Measurements from ENCODE around the gene BCO1. TPM values are rescaled to one million over a fixed set of nuclear protein-coding genes. Genes with fewer than 3 reads are reported as not detected.

Gene BCO1
- polyA plus RNA-seq, 4 donors, result 1.4 to 31.1 (median 17.8) TPM

DNA sequence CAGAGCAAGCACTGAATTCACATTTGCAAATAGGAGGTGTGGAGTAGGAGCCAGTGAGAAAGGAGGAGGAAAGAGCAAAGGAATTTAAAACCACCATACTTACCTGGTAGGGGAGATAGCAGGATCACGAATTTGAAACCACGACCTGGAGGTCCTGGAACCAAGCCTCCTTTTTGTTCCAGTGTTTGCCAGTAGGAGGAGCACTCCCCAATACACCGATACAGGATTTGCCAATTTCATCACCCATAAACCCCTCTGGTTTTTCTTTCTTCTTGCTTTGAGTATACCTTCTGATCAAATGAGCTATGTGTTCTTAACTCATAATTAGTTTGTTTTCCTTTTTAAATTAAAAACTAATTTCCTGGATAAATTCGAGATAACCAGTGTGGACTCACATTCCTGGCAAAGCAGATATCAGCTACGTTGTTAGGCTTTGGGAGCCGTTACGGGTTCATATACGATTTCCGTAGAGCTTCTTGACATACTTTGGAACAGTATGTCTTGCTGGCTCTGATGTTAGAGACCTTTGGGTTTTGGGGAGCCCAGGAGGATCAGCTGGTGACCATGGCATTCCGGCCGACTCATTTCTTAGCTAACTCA is 22.7 kb downstream of the BCO1 start:
- WGBS, 3 donors, result 67 to 76% (median 69%) methylated on average over 11 of the region's 11 CpGs

DNA sequence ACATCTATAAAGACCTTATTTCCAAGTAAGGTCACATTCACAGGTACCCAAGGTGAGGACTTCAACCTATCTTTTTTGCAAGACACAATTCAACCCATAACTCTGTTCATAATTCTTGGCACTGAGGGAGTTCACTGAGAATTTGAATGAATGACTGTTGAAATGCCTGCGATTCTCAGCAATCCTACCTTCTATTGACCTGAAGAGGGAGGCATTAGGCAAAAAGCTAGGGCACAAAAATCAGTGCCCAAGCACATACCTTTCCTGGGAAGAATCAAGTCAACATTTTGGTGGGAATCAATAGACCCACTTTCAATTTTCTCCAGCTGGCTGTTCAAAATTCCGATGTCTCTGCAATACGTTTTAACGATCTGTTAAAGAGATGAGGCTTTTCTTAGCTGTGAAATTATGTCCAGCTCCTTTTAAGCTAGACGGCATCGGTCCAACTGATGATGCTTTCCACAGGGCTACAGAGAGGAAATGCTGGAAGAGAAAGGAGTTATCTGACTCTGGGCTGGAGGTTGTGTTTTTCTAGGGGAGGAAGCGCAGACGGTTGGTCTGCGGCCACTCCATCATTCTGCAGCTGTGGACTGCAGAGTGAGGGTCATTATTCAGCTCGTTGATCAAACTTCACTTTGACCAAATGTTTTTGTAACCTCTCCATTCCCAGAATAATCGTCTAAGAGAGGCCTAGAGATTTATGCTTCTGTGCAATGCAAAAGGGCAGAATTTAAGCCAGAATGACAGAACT is 25.2 kb downstream of the BCO1 start:
- H3K4me3 ChIP-seq (ENCODE audit: low read depth in 1 of 3, low read length in 3 of 3), result no peak overlapping the region
- H3K4me1 ChIP-seq (ENCODE audit: control insufficient read depth in 3 of 3, insufficient read depth in 2 of 3, low read depth in 1 of 3, low read length in 2 of 3), result peaks cover 0 to 14% (median 2%) of the 10 kb centered on the region in 3 donors
- H3K9me3 ChIP-seq (ENCODE audit: control insufficient read depth in 2 of 2, insufficient read depth in 1 of 2, low read depth in 1 of 2, low read length in 1 of 2), result no peaks in the 10 kb centered on the region
- FAIRE-seq, result no peak
- peaks cover 0 to 7% (median 0%) of the 10 kb centered on the region in 3 donors for H3K36me3 ChIP-seq (ENCODE audit: control insufficient read depth in 3 of 3, insufficient read depth in 2 of 3, low read depth in 1 of 3, low read length in 3 of 3)
- 58 to 86% (median 72%) methylated on average over 11 of the region's 11 CpGs for WGBS, 3 donors
- H3K27me3 ChIP-seq (ENCODE audit: control insufficient read depth in 3 of 3, insufficient read depth in 3 of 3, low read length in 3 of 3), result no peaks in the 10 kb centered on the region
- no peak overlapping the region for H3K27ac ChIP-seq (ENCODE audit: low read depth in 1 of 3, low read length in 2 of 3)
- DNase-seq, result no peak

More for the DNA sequence above, 22.7 kb downstream of the BCO1 start:
- peak; percentile 39 to 40 for DNase-seq
- no peak overlapping the region for H3K27ac ChIP-seq (ENCODE audit: low read depth in 1 of 3, low read length in 2 of 3)
- no peak overlapping the region for H3K4me3 ChIP-seq (ENCODE audit: low read depth in 1 of 3, low read length in 3 of 3)
- FAIRE-seq, result no peak
- H3K9me3 ChIP-seq (ENCODE audit: control insufficient read depth in 2 of 2, insufficient read depth in 1 of 2, low read depth in 1 of 2, low read length in 1 of 2), result no peaks in the 10 kb centered on the region
- H3K27me3 ChIP-seq (ENCODE audit: control insufficient read depth in 3 of 3, insufficient read depth in 3 of 3, low read length in 3 of 3), result no peaks in the 10 kb centered on the region
- H3K36me3 ChIP-seq (ENCODE audit: control insufficient read depth in 3 of 3, insufficient read depth in 2 of 3, low read depth in 1 of 3, low read length in 3 of 3), result peaks cover 0 to 7% (median 0%) of the 10 kb centered on the region in 3 donors
- peaks cover 0 to 4% (median 2%) of the 10 kb centered on the region in 3 donors for H3K4me1 ChIP-seq (ENCODE audit: control insufficient read depth in 3 of 3, insufficient read depth in 2 of 3, low read depth in 1 of 3, low read length in 2 of 3)

DNA sequence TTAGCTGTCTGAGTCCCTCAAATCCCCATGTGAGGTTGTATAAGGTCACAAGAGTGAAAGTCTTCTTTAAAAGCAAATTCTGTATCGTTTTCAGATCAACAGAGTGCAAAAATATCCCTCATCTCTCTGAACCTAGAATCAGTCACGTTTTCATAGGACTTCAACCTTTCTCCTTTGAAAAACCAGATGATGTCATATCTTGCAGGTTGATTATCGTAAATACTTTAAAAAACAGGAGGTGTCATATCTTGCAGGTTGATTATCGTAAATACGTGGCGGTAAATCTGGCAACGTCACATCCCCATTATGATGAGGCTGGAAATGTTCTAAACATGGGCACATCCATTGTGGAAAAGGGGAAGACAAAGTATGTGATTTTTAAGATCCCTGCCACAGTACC is 25.9 kb downstream of the BCO1 start:
- Histone ChIP-seq H3K27ac (ENCODE audit: low read depth in 1 of 3, low read length in 2 of 3) (no peak overlapping the region), H3K4me3 (ENCODE audit: low read depth in 1 of 3, low read length in 3 of 3) (no peak overlapping the region), H3K27me3 (ENCODE audit: control insufficient read depth in 3 of 3, insufficient read depth in 3 of 3, low read length in 3 of 3) (no peaks in the 10 kb centered on the region), H3K4me1 (ENCODE audit: control insufficient read depth in 3 of 3, insufficient read depth in 2 of 3, low read depth in 1 of 3, low read length in 2 of 3) (peaks cover 0 to 14% (median 2%) of the 10 kb centered on the region in 3 donors), H3K36me3 (ENCODE audit: control insufficient read depth in 3 of 3, insufficient read depth in 2 of 3, low read depth in 1 of 3, low read length in 3 of 3) (peaks cover 0 to 7% (median 0%) of the 10 kb centered on the region in 3 donors), H3K9me3 (ENCODE audit: control insufficient read depth in 2 of 2, insufficient read depth in 1 of 2, low read depth in 1 of 2, low read length in 1 of 2) (no peaks in the 10 kb centered on the region)
- FAIRE-seq (no peak), DNase-seq (peak in 1 of 2 donors; percentile 11)
- 66 to 76% (median 66%) methylated on average over 7 of the region's 7 CpGs for WGBS, 3 donors

DNA sequence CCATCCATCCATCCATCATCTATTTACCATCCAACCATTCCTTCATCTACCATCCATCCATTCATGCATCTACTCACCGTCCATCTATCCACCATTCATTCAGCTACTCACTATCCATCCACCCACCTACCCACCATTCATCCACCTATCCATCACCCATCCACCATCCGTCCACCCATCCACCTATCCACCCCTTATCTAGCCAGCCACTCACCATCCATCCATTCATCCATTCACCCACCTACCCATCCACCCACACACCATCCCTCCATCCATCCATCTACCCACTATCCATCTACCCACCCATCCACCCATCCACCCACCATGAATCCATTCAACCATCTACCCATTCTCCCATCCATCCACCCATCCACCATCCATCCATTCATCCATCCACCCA is 26.6 kb downstream of the BCO1 start:
- DNase-seq, result no peak
- no peak for FAIRE-seq
- Histone ChIP-seq H3K27me3 (ENCODE audit: control insufficient read depth in 3 of 3, insufficient read depth in 3 of 3, low read length in 3 of 3) (no peaks in the 10 kb centered on the region), H3K27ac (ENCODE audit: low read depth in 1 of 3, low read length in 2 of 3) (no peak overlapping the region), H3K36me3 (ENCODE audit: control insufficient read depth in 3 of 3, insufficient read depth in 2 of 3, low read depth in 1 of 3, low read length in 3 of 3) (peaks cover 0 to 7% (median 0%) of the 10 kb centered on the region in 3 donors), H3K4me1 (ENCODE audit: control insufficient read depth in 3 of 3, insufficient read depth in 2 of 3, low read depth in 1 of 3, low read length in 2 of 3) (peaks cover 0 to 14% (median 2%) of the 10 kb centered on the region in 3 donors), H3K4me3 (ENCODE audit: low read depth in 1 of 3, low read length in 3 of 3) (no peak overlapping the region), H3K9me3 (ENCODE audit: control insufficient read depth in 2 of 2, insufficient read depth in 1 of 2, low read depth in 1 of 2, low read length in 1 of 2) (no peaks in the 10 kb centered on the region)
- 94 to 100% (median 97%) methylated on average over 2 of the region's 2 CpGs for WGBS, 3 donors

DNA sequence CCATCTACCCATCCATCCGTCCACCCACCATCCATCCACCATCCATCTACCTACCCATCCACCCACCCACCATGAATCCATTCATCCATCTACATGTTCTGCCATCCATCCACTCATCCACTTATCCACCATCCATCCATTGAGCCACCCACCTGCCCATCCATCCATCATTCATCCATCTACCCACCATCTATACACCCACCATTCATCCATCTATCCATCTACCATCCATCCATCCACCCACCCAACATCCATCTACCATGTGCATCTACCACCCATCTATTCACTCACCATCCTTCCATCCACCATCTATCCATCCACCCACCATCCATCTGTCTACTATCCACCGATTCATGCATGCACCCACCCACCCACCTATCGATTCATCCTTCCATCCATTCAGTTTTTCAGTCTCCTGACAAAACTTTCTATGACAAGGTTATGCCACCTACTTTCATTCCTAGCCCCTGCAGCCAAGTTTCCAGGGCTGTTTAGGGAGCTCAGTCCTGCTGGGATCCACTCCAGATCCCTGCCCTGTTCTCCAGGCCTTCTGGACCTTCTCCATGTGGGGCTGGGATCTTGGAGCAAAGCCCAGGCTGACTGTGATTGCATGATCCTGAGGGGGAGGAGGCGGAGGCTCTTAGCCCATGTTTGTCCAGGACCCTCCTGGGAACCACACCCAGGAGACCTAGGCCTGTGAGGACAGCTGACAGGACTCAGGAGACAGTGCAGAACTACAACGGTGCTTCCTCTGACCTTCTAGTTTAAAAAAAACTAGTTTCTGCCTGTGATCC is 27.4 kb downstream of the BCO1 start:
- FAIRE-seq (no peak), DNase-seq (peak; percentile 15 to 72)
- peaks cover 0 to 7% (median 0%) of the 10 kb centered on the region in 3 donors for H3K36me3 ChIP-seq (ENCODE audit: control insufficient read depth in 3 of 3, insufficient read depth in 2 of 3, low read depth in 1 of 3, low read length in 3 of 3)
- no peak overlapping the region for H3K4me3 ChIP-seq (ENCODE audit: low read depth in 1 of 3, low read length in 3 of 3)
- H3K9me3 ChIP-seq (ENCODE audit: control insufficient read depth in 2 of 2, insufficient read depth in 1 of 2, low read depth in 1 of 2, low read length in 1 of 2), result no peaks in the 10 kb centered on the region
- WGBS, 3 donors, result 59 to 68% (median 62%) methylated on average over 5 of the region's 5 CpGs
- H3K27me3 ChIP-seq (ENCODE audit: control insufficient read depth in 3 of 3, insufficient read depth in 3 of 3, low read length in 3 of 3), result no peaks in the 10 kb centered on the region
- peak overlapping the region; percentile 64 to 70 (median 68) for H3K27ac ChIP-seq (ENCODE audit: low read depth in 1 of 3, low read length in 2 of 3)
- H3K4me1 ChIP-seq (ENCODE audit: control insufficient read depth in 3 of 3, insufficient read depth in 2 of 3, low read depth in 1 of 3, low read length in 2 of 3), result peaks cover 0 to 14% (median 2%) of the 10 kb centered on the region in 3 donors

DNA sequence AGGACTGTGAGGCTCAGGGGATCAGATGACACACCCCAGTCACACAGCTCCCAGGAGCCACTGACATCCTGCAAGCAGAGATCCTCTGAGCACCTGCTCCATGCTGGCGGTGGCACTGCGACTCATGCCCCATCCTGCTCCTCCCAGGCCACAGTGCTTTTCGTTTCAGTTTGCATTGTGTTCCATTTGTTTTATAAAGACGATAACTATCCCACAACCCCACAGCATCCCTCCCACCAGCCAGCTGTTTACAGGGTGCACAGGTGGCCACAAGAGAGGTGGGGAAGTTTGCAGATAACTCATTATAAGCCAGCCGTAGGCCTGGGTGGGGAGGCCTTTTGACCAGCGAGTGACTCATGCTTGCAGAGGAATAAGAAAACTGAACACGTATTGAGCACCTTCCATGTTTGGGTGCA is 28.2 kb downstream of the BCO1 start:
- DNase-seq (peak; percentile 73 to 90), FAIRE-seq (no peak)
- Histone ChIP-seq H3K27ac (ENCODE audit: low read depth in 1 of 3, low read length in 2 of 3) (peak overlapping the region; percentile 64 to 70 (median 68)), H3K9me3 (ENCODE audit: control insufficient read depth in 2 of 2, insufficient read depth in 1 of 2, low read depth in 1 of 2, low read length in 1 of 2) (no peaks in the 10 kb centered on the region), H3K4me3 (ENCODE audit: low read depth in 1 of 3, low read length in 3 of 3) (no peak overlapping the region), H3K36me3 (ENCODE audit: control insufficient read depth in 3 of 3, insufficient read depth in 2 of 3, low read depth in 1 of 3, low read length in 3 of 3) (peaks cover 0 to 7% (median 0%) of the 10 kb centered on the region in 3 donors), H3K4me1 (ENCODE audit: control insufficient read depth in 3 of 3, insufficient read depth in 2 of 3, low read depth in 1 of 3, low read length in 2 of 3) (peaks cover 0 to 14% (median 2%) of the 10 kb centered on the region in 3 donors), H3K27me3 (ENCODE audit: control insufficient read depth in 3 of 3, insufficient read depth in 3 of 3, low read length in 3 of 3) (no peaks in the 10 kb centered on the region)
- WGBS, 3 donors, result 11 to 46% (median 19%) methylated on average over 7 of the region's 7 CpGs

DNA sequence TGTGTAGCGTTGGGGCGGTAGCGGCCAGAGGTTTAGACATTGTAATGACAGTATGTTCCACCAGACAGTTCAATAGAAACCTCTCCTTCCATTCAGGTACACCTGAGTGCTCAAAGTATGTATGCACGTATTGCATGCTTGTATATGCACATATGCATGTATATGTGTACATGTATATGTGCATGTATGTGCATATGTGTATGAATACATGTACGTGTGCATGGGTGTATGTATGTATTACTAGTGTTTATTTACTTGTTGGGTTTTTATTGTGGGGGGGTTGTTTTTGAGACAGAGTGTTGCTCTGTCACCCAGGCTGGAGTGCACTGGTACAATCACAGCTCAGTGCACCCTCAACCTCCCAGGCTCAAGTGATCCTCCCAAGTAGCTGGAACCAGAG is 30.0 kb downstream of the BCO1 start:
- WGBS, 3 donors, result 95 to 96% (median 95%) methylated on average over 5 of the region's 5 CpGs
- FAIRE-seq (no peak), DNase-seq (no peak)
- Histone ChIP-seq H3K36me3 (ENCODE audit: control insufficient read depth in 3 of 3, insufficient read depth in 2 of 3, low read depth in 1 of 3, low read length in 3 of 3) (peaks cover 0 to 4% (median 0%) of the 10 kb centered on the region in 3 donors), H3K9me3 (ENCODE audit: control insufficient read depth in 2 of 2, insufficient read depth in 1 of 2, low read depth in 1 of 2, low read length in 1 of 2) (no peaks in the 10 kb centered on the region), H3K27ac (ENCODE audit: low read depth in 1 of 3, low read length in 2 of 3) (no peak overlapping the region), H3K27me3 (ENCODE audit: control insufficient read depth in 3 of 3, insufficient read depth in 3 of 3, low read length in 3 of 3) (no peaks in the 10 kb centered on the region), H3K4me1 (ENCODE audit: control insufficient read depth in 3 of 3, insufficient read depth in 2 of 3, low read depth in 1 of 3, low read length in 2 of 3) (peaks cover 0 to 18% (median 5%) of the 10 kb centered on the region in 3 donors), H3K4me3 (ENCODE audit: low read depth in 1 of 3, low read length in 3 of 3) (no peak overlapping the region)
